GM23248 (cell line): ENCODE measurements around the gene NUB1.

Experiments
- EZH2 ChIP-seq: fragments of 200-600 bp; sonication (generic); IDR thresholded peaks from 2 replicates; pipeline ENCODE4 v1.6.1; 2018; ENCODE audit warnings: antibody characterized with exemption, mild to moderate bottlenecking; ENCODE audit not compliant: insufficient read depth, poor library complexity, severe bottlenecking
- EZH2phosphoT487 ChIP-seq: fragments of 200-600 bp; sonication (generic); IDR thresholded peaks from 2 replicates; pipeline ENCODE4 v1.6.1; 2018; ENCODE audit warnings: antibody characterized with exemption, moderate library complexity, mild to moderate bottlenecking, low read depth; ENCODE audit not compliant: insufficient read depth

- TF ChIP-seq EZH2, result no peak
- no peak for TF ChIP-seq EZH2phosphoT487
Measured at GRCh38 chr7:151413241-151413640, 71.6 kb downstream of the NUB1 start.
